GM23338 (cell line): Measurements from ENCODE around the gene CD14. TPM values are rescaled to one million over a fixed set of nuclear protein-coding genes. Genes with fewer than 3 reads are reported as not detected.

ENCODE experiments used
- ATAC-seq: fragments of 200-7000 bp; cut with Tn5 transposase; 3 replicates; pipeline ENCODE4 v1.9.1; 2020
- DNase-seq: peaks from one replicate; pipeline ENCODE4 v3.0.0-alpha.2; 2015; ENCODE audit warnings: low spot score
- H2AFZ ChIP-seq: fragments of 200-600 bp; sonication (generic); 2 replicates; pipeline ENCODE4 v1.8.0; 2016; ENCODE audit warnings: antibody characterized with exemption, mild to moderate bottlenecking, moderate library complexity
- H3F3A ChIP-seq: fragments of 200-600 bp; sonication (generic); replicated peaks from 2 replicates; pipeline ENCODE4 v1.8.0; 2017; ENCODE audit warnings: antibody characterized with exemption, mixed run types, low read depth
- H3K27ac ChIP-seq: fragments of 200-600 bp; sonication (generic); 2 replicates; pipeline ENCODE4 v1.6.1; 2016; ENCODE audit warnings: low read depth
- H3K27me3 ChIP-seq: fragments of 200-600 bp; sonication (generic); 2 replicates; pipeline ENCODE4 v1.8.0; 2016; ENCODE audit warnings: mild to moderate bottlenecking, mixed run types, moderate library complexity; ENCODE audit not compliant: insufficient read depth
- H3K36me3 ChIP-seq: fragments of 200-600 bp; sonication (generic); 2 replicates; pipeline ENCODE4 v1.8.0; 2016; ENCODE audit warnings: mild to moderate bottlenecking; ENCODE audit not compliant: insufficient read depth
- H3K4me1 ChIP-seq: fragments of 200-600 bp; sonication (generic); 2 replicates; pipeline ENCODE4 v1.8.0; 2016; ENCODE audit warnings: mild to moderate bottlenecking, moderate library complexity; ENCODE audit not compliant: insufficient read depth
- H3K4me2 ChIP-seq: fragments of 200-600 bp; sonication (generic); 2 replicates; pipeline ENCODE4 v1.7.1; 2017; ENCODE audit warnings: mixed run types
- H3K4me3 ChIP-seq: fragments of 200-600 bp; sonication (generic); 2 replicates; pipeline ENCODE4 v1.6.1; 2016; ENCODE audit warnings: mixed run types
- H3K79me2 ChIP-seq: fragments of 200-600 bp; sonication (generic); replicated peaks from 2 replicates; pipeline ENCODE4 v1.8.0; 2017; ENCODE audit warnings: mild to moderate bottlenecking; ENCODE audit not compliant: insufficient read depth
- H3K9me2 ChIP-seq: fragments of 200-600 bp; sonication (generic); 2 replicates; pipeline ENCODE4 v1.8.0; 2017; ENCODE audit not compliant: insufficient read depth
- H4K20me1 ChIP-seq: fragments of 200-600 bp; sonication (generic); replicated peaks from 2 replicates; pipeline ENCODE4 v1.8.0; 2017; ENCODE audit warnings: mild to moderate bottlenecking; ENCODE audit not compliant: insufficient read depth
- H3K27ac Mint-ChIP-seq: 2 replicates; pipeline ENCODE4 v1.8.0; 2020; ENCODE audit warnings: inconsistent platforms, mild to moderate bottlenecking, moderate library complexity, mixed read lengths
- H3K27me3 Mint-ChIP-seq: 3 replicates; pipeline ENCODE4 v1.8.0; 2022; ENCODE audit warnings: low read depth, mild to moderate bottlenecking, moderate library complexity, mixed read lengths, inconsistent platforms; ENCODE audit not compliant: insufficient read depth, poor library complexity
- H3K36me3 Mint-ChIP-seq: 3 replicates; pipeline ENCODE4 v1.8.0; 2021; ENCODE audit warnings: low read depth, mild to moderate bottlenecking, inconsistent platforms, moderate library complexity, mixed read lengths
- H3K4me1 Mint-ChIP-seq: 3 replicates; pipeline ENCODE4 v1.8.0; 2020; ENCODE audit warnings: mild to moderate bottlenecking, inconsistent platforms, mixed read lengths
- H3K4me3 Mint-ChIP-seq: 3 replicates; pipeline ENCODE4 v1.8.0; 2021; ENCODE audit warnings: moderate library complexity, mild to moderate bottlenecking, inconsistent platforms, mixed read lengths
- H3K9me3 Mint-ChIP-seq: 3 replicates; pipeline ENCODE4 v1.8.0; 2020; ENCODE audit warnings: moderate library complexity, mild to moderate bottlenecking, inconsistent platforms, mixed read lengths
- CREB1 ChIP-seq: fragments of 250-450 bp; sonication (Bioruptor Pico); IDR thresholded peaks from 2 replicates; pipeline ENCODE4 v1.5.0; 2020; ENCODE audit warnings: low read depth, mild to moderate bottlenecking, moderate library complexity
- CTCF ChIP-seq, 2 experiments: fragments of 200-600 bp in 1 of 2; sonication (generic) in 1 of 2; conservative IDR thresholded peaks; 2 replicates each; pipeline versions ENCODE4 v1.5.1 to v1.6.1; 2016 to 2017; ENCODE audit warnings: antibody characterized with exemption in 2 of 2, low read depth in 2 of 2, mild to moderate bottlenecking in 2 of 2, moderate library complexity in 1 of 2
- ETS1 ChIP-seq: IDR thresholded peaks from 2 replicates; pipeline ENCODE4 v1.6.1; 2016; ENCODE audit warnings: antibody characterized with exemption
- POLR2AphosphoS5 ChIP-seq: IDR thresholded peaks from 2 replicates; pipeline ENCODE4 v1.6.1; 2016; ENCODE audit warnings: antibody characterized with exemption, low read depth
- ZNF114 ChIP-seq: fragments of 250-450 bp; sonication (Bioruptor Pico); IDR thresholded peaks from 2 replicates; pipeline ENCODE4 v1.5.0; 2020; ENCODE audit warnings: mild to moderate bottlenecking, moderate library complexity
- polyA plus RNA-seq: library from polyadenylated mRNA; unstranded; fragments of >200 nt; fragmentation: Nextera tagmentation; extraction: Ambion mirVana; gene quantifications from 2 replicates; pipeline ENCODE4 v1.2.1, GENCODE V29; 2016
- total RNA-seq: library from RNA; depleted of rRNA; stranded (reverse); fragments of >200 nt; shearing (Covaris generic); gene quantifications from 2 replicates; pipeline ENCODE4 v1.2.3, GENCODE V29; 2014

The CD14 gene
- total and polyA plus RNA-seq, 2 experiments from 2014 or later, result not detected

- Histone ChIP-seq H3K36me3 (no peaks in the 10 kb centered on the region), H3K4me2 (no peak overlapping the region), H3K27ac (no peak overlapping the region), H2AFZ (no peak overlapping the region), H3K4me1 (no peaks in the 10 kb centered on the region), H3K9me2 (no peaks in the 10 kb centered on the region; the same call in 1 of the 2 replicates), H4K20me1 (no peaks in the 10 kb centered on the region), H3K4me3 (no peak overlapping the region), H3F3A (no peaks in the 10 kb centered on the region), H3K79me2 (no peaks in the 10 kb centered on the region), H3K27me3 (no peaks in the 10 kb centered on the region)
- no peak for ATAC-seq
- Mint-ChIP-seq H3K4me3 (no peak overlapping the region), H3K4me1 (no peaks in the 10 kb centered on the region), H3K27ac (no peak overlapping the region), H3K9me3 (peaks cover 56% of the 10 kb centered on the region), H3K36me3 (peaks cover 4% of the 10 kb centered on the region; the same call in 2 of the 3 replicates), H3K27me3 (peaks cover 7% of the 10 kb centered on the region)
- DNase-seq, result no peak
- no peak for TF ChIP-seq ETS1
These were observed 21.9 kb downstream of the CD14 start for GRCh38 chr5:140611020-140611521.

GRCh38 chr5:140609126-140609525, 23.8 kb downstream of the CD14 start:
- H3K36me3 ChIP-seq, result no peaks in the 10 kb centered on the region
- H3K4me3 Mint-ChIP-seq, result no peak overlapping the region

GRCh38 chr5:140608722-140609121, 24.3 kb downstream of the CD14 start:
- Mint-ChIP-seq H3K9me3 (peaks cover 50% of the 10 kb centered on the region), H3K4me1 (no peaks in the 10 kb centered on the region)
- TF ChIP-seq CREB1, result no peak

More at GRCh38 chr5:140609126-140609525, 23.8 kb downstream of the CD14 start:
- Histone ChIP-seq H3K79me2 (no peaks in the 10 kb centered on the region), H3K27ac (no peak overlapping the region), H3K27me3 (no peaks in the 10 kb centered on the region), H3K9me2 (no peaks in the 10 kb centered on the region; the same call in 1 of the 2 replicates), H4K20me1 (no peaks in the 10 kb centered on the region), H2AFZ (no peak overlapping the region), H3K4me3 (no peak overlapping the region), H3F3A (no peaks in the 10 kb centered on the region), H3K4me2 (no peak overlapping the region), H3K4me1 (no peaks in the 10 kb centered on the region)
- Mint-ChIP-seq H3K36me3 (peaks cover 4% of the 10 kb centered on the region; the same call in 2 of the 3 replicates), H3K27me3 (peaks cover 8% of the 10 kb centered on the region), H3K9me3 (peaks cover 50% of the 10 kb centered on the region), H3K27ac (no peak overlapping the region), H3K4me1 (no peaks in the 10 kb centered on the region)
- DNase-seq (no peak), ATAC-seq (no peak)
- no peak for TF ChIP-seq CTCF (conservative IDR thresholded peaks at IDR 0.05; ENCODE audit: low read depth in 2 of 2)
- TF ChIP-seq ZNF114 (CRISPR knock-in tag), result no peak
- no peak for TF ChIP-seq POLR2AphosphoS5

More at GRCh38 chr5:140608722-140609121, 24.3 kb downstream of the CD14 start:
- Mint-ChIP-seq H3K27me3 (peaks cover 8% of the 10 kb centered on the region), H3K4me3 (no peak overlapping the region), H3K36me3 (peaks cover 4% of the 10 kb centered on the region; the same call in 2 of the 3 replicates), H3K27ac (no peak overlapping the region)
- H3K79me2 ChIP-seq, result no peaks in the 10 kb centered on the region
- ATAC-seq, result no peak
- H3K27me3 ChIP-seq, result no peaks in the 10 kb centered on the region
- no peak for DNase-seq
- no peak overlapping the region for H3K4me3 ChIP-seq
- H3K9me2 ChIP-seq, result no peaks in the 10 kb centered on the region; the same call in 1 of the 2 replicates
- no peaks in the 10 kb centered on the region for H3F3A ChIP-seq
- H4K20me1 ChIP-seq, result no peaks in the 10 kb centered on the region
- H2AFZ ChIP-seq, result no peak overlapping the region
- no peaks in the 10 kb centered on the region for H3K4me1 ChIP-seq
- H3K4me2 ChIP-seq, result no peak overlapping the region
- H3K36me3 ChIP-seq, result no peaks in the 10 kb centered on the region
- no peak overlapping the region for H3K27ac ChIP-seq
